Activated T-cell treated with anti-CD3 and anti-CD28 coated beads, Interleukin-2, amount 50 U/mL, for 72 hours (primary cell): Measurements from ENCODE around the gene GPS1. TPM values are rescaled to one million over a fixed set of nuclear protein-coding genes. Genes with fewer than 3 reads are reported as not detected.

Source experiments
- ATAC-seq, 2 donors: fragments of 150-1000 bp; cut with Tn5 transposase; replicated peaks in 1 of 2; 2 replicates each; pipeline ENCODE4 v1.10.0; 2021; ENCODE audit warnings: moderate library complexity in 2 of 2, mild to moderate bottlenecking in 1 of 2
- DNase-seq, 2 donors: peaks; one replicate each; pipeline ENCODE4 v3.0.0; 2021 to 2022; ENCODE audit warnings: mixed read lengths in 1 of 2
- H3K27ac Mint-ChIP-seq: one replicate; pipeline ENCODE4 v1.8.0; 2022; ENCODE audit warnings: mild to moderate bottlenecking, moderate library complexity, mixed read lengths
- H3K27me3 Mint-ChIP-seq: one replicate; pipeline ENCODE4 v1.8.0; 2022; ENCODE audit warnings: low read depth, mixed read lengths
- H3K36me3 Mint-ChIP-seq, 2 donors: one replicate each; pipeline ENCODE4 v1.8.0; 2022; ENCODE audit warnings: mixed read lengths in 2 of 2, mild to moderate bottlenecking in 1 of 2; ENCODE audit not compliant: insufficient read depth in 2 of 2
- H3K4me1 Mint-ChIP-seq: one replicate; pipeline ENCODE4 v1.8.0; 2022; ENCODE audit warnings: low read depth, mixed read lengths
- H3K4me3 Mint-ChIP-seq, 2 donors: one replicate each; pipeline ENCODE4 v1.8.0; 2022; ENCODE audit warnings: mild to moderate bottlenecking in 2 of 2, mixed read lengths in 2 of 2, moderate library complexity in 2 of 2
- H3K9me3 Mint-ChIP-seq, 2 donors: one replicate each; pipeline ENCODE4 v1.8.0; 2022; ENCODE audit warnings: mixed read lengths in 2 of 2
- total RNA-seq, 2 donors: library from RNA; stranded (reverse); gene quantifications; one replicate each; pipeline ENCODE4 v1.2.3, GENCODE V29; 2022

The GPS1 gene
- total RNA-seq, 2 donors from 2014 or later, result 55.1 to 73.5 TPM

DNA sequence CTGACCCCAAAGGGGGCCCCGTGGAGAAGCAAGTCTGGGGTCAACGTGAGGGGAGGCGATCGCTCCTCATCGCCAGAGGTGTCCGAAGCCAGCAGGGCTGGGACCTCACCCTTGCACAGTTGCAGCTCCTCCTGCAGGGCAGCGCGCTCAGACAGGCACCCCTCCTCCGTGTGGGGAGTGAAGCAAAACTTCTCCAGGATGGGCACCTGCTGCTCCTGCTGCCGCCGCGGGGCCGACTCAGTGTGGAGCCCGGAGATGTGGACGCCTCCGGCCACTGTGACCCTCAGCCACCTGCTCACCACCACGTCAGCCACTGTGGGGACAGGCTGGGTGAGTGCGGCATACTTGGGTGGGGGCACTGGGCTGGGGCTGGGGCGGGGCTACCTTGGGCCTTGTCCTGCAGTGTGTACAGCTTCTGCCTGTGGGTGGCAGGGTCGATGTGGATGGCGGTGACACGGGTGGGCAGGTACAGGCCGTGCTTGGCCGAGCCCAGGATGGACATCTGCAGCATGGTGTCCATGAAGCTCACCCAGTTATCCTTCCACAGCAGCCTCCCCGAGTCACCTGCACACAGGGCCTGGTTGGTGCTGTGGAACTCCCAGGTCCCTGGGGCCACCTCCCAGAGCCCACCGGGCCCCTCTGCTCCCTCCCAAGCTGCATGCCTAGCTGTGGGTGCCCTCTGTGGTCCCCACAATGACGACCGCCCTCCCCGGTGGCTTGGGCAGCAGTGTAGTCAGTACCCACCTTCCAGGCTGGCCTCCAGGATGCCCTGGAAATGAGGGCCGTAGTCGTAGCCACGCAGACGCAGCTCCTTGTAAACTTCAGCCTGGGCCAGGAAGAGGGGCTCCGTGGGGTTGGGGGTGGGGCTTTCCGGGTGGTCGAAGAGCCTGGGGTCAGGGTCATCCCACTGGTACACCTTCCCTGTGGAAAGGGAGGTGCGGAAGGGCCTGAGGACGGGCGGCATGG is 35.5 kb downstream of the GPS1 start:
- H3K4me1 Mint-ChIP-seq, result no peaks in the 10 kb centered on the region
- no peaks in the 10 kb centered on the region for H3K9me3 Mint-ChIP-seq
- H3K27ac Mint-ChIP-seq, result no peak overlapping the region
- H3K36me3 Mint-ChIP-seq, result peaks cover 2 to 3% of the 10 kb centered on the region in 2 donors
- H3K27me3 Mint-ChIP-seq, result no peaks in the 10 kb centered on the region
- no peak for DNase-seq
- no peak overlapping the region for H3K4me3 Mint-ChIP-seq
- no peak for ATAC-seq

DNA sequence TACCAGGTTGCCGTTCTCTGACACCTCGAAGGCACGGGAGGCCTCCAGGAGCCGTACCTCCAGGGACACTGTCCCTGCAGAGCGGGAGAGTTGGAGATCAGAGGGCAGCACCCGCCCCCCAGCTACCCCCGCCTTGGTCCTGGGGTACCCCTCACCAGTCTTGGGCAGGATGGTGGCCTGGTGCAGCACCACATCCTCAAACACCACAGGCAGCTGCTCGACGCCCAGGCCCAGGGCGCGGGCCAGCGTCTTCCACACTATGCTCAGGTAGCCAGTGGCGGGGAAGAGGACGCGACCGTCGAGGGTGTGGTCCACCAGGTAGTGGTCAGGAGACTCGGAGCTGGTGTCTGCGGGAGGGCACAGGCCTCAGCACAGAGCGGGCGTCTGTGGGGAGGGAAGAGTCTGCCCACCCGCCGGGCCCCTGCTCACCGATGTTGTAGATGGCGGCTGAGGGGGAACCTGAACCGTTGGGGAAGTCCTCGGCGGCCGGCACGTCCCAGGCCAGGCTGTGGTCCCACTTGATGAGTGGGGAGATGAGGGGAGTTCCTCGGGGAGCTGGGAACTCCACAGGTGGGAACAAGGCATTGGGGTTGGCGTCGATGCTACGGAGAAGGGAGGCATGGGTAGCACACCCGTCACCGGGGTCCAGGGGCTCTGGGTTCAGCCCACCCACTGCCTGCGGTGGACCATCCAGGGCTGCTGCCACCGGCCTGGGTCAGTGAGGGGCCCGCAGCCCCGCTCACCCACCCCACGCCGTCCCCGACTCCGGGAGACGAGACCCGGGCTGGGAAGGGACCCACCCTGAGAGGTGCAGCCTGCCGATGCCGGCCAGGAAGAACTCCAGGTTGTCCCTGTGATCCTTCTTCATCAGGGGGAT is 36.5 kb downstream of the GPS1 start:
- no peak overlapping the region for H3K27ac Mint-ChIP-seq
- H3K4me3 Mint-ChIP-seq, result no peak overlapping the region
- no peaks in the 10 kb centered on the region for H3K27me3 Mint-ChIP-seq
- no peak for ATAC-seq
- H3K36me3 Mint-ChIP-seq, result peaks cover 1 to 2% of the 10 kb centered on the region in 2 donors
- no peaks in the 10 kb centered on the region for H3K9me3 Mint-ChIP-seq
- H3K4me1 Mint-ChIP-seq, result no peaks in the 10 kb centered on the region
- DNase-seq, result no peak

DNA sequence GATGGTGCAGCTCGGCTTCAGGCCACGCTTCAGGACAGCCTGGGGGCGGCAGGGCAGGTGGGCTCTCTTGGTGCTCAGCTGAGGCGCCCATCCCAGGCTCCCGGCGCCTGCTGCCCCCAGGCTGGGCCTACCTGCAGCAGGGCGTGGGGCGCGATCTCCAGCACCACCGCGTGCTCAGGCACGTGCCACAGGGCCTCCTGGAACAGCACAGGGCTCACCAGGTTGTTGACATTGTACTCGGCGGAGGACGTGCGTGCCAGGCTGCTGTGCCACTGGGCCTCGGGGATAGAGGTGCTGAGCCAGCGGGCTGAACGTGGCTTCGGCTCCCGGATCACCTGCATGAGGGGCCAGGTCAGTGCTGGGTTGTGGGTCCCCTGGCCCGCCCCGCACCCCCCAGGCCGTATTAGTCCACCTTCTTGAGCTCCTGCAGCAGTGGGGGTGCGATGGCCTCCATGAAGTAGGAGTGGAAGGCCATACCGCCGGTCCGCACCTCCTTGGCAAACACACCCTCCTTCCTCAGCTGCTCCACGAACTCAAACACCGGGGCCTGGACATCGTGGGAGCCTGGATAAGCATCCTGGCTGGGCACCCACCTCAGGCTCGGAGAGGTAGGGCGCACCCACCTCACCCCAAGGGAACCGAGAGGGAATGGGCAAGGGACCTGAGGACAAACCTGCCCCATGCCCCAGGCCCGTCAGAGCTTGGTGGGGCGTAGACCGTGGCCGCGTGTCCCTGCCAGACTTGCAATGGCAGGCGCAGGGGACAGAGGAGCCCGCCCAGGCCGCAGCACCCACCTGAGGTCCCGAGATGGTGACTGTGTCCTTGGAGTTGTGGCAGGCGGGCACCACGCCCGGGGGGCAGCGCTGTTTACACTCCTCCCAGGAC is 37.4 kb downstream of the GPS1 start:
- ATAC-seq (no peak), DNase-seq (no peak)
- no peaks in the 10 kb centered on the region for H3K27me3 Mint-ChIP-seq
- H3K9me3 Mint-ChIP-seq, result no peaks in the 10 kb centered on the region
- peaks cover 1 to 2% of the 10 kb centered on the region in 2 donors for H3K36me3 Mint-ChIP-seq
- H3K27ac Mint-ChIP-seq, result no peak overlapping the region
- H3K4me1 Mint-ChIP-seq, result no peaks in the 10 kb centered on the region
- no peak overlapping the region for H3K4me3 Mint-ChIP-seq

DNA sequence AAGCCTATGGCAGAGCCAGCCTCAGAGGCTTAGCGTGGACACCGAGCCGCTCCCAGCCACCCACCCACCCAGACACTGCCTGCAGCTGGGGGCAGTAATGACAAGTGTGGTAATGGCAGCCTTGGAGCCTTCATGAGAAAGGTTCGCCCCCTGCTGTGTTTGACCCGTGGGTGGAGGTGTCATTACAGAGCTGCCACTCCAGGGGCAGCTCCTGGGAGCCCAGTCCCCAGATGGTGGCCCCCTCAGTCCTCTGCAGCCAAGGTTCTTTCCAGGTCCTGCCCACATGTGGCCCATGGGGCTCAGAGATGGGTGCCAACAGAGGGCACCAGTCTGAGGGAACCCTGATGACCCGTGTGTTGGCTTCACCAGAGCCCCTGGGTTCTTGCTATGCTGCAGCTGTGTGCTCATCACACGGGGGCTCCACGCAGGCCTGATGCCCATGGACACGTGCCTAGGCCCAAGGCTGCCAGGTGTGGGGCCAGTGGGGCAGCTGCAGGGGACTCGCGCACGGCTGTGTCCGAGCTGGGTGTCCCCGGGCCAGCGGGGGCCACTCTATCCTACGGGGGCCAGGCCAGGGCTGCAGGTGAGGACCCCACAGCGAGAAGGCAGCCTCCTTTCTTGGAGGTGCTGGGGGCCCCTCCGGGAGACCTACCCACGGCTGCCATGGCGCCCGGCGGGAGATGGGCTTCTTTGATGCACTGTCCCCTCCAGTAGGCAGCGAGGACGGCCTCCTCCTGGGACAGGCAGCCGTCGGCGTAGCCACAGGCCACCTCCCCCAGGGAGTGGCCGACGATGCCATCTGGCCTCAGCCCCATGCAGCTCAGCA is 38.2 kb downstream of the GPS1 start:
- H3K27ac Mint-ChIP-seq, result no peak overlapping the region
- no peak for ATAC-seq
- H3K4me3 Mint-ChIP-seq, result no peak overlapping the region
- H3K4me1 Mint-ChIP-seq, result no peaks in the 10 kb centered on the region
- no peaks in the 10 kb centered on the region for H3K9me3 Mint-ChIP-seq
- H3K27me3 Mint-ChIP-seq, result no peaks in the 10 kb centered on the region
- H3K36me3 Mint-ChIP-seq, result peaks cover 1 to 2% of the 10 kb centered on the region in 2 donors
- DNase-seq, result no peak

DNA sequence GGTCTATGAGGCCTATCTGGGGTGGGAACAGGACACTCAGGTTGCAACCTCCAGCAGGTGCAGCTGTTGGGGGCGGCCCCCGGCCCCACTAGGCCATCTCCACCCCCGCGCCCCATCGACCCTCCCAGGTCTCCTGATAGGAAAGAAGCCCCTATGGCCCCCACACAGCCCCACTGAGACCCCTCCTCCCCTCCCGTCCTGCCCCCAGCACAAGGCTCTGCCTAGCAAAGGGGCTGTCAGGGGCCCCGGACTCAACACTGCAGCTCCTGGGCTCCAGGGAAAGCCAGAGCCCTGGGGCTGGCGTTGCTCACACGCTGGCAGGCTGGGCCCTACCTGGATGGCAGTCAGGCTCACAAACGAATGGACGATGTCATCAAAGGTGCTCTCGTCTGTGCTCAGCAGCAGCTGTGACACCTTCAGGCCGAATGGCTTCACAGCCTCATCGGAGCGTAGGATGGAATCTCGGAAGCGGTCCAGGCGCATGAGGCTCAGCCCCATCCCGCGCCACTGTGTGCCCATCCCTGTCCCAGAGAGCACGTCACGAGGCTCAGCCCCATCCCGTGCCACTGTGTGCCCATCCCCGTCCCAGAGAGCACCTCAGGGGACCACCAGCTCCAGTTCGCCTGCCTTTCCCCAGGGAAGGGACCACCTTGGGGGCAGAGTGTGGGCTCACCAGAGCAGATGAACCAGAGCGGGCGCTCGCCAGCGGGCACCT is 39.0 kb downstream of the GPS1 start:
- Mint-ChIP-seq H3K36me3 (peaks cover 1 to 2% of the 10 kb centered on the region in 2 donors), H3K9me3 (no peaks in the 10 kb centered on the region), H3K27me3 (no peaks in the 10 kb centered on the region), H3K27ac (no peak overlapping the region), H3K4me3 (no peak overlapping the region), H3K4me1 (peaks cover 2% of the 10 kb centered on the region)
- no peak for ATAC-seq
- DNase-seq, result no peak

DNA sequence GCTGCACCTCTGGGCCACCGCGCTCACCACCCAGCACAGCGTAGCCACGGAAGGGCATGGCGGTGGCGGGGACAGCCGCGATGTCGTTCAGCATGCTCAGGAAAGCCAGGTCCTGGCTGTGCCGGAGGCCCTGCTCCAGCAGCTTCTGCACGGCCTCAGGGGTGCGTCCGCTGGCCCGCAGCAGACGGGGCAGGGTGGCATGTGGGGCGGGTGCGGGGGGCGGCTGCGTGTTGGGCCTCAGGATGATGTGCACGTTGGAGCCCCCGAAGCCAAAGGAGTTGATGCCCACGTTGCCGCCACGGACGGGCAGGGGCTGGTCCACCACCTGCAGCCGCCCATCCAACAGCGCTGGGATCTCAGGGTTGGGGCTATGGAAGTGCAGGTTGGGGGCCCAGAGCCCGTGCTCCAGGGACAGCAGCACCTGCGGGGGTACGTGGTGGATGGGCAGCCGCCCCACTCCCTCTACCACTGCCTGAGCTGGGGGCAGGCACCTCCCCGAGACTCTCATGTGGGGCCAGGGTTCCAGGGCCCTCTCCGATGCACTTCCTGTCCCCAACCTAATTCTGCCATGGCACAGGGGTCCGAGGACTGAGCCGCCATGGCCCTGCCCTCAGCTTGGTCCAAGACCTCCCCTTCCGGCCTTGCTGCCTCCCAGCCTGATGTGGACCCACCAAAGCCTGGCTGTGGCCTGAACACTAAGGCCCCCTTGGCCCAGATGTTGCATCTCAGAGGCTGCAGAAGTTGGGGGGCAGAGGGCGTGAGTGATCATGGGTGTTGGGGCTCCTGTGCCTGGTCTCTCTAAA is 39.8 kb downstream of the GPS1 start:
- ATAC-seq (no peak), DNase-seq (no peak)
- Mint-ChIP-seq H3K9me3 (no peaks in the 10 kb centered on the region), H3K27me3 (no peaks in the 10 kb centered on the region), H3K4me3 (no peak overlapping the region), H3K36me3 (peaks cover 1 to 2% of the 10 kb centered on the region in 2 donors), H3K4me1 (peaks cover 9% of the 10 kb centered on the region), H3K27ac (no peak overlapping the region)

DNA sequence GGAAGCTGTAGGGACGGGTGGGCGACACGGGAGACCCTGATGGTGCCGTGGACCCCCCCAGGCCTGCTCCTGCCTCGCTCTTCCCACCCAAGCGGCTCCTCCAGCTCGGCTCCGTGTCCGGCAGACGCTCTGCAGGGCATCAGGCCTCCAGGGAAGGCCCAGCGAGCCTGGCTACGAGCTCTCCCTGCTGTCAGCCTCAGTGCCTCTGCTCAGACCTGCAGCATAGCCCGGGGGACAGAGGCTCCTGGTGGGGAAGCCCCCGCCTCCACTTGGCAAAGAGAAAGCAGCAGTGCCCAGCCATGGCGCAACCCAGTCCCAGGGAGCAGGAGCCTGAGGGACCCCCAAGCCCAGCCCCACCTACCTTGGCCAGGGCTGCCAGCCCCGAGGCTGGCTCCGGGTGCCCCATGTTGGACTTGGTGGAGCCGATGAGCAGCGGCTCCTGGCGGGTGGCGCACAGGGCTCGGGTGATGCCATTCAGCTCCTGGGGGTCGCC is 40.4 kb downstream of the GPS1 start:
- ATAC-seq (no peak), DNase-seq (no peak)
- Mint-ChIP-seq H3K4me3 (no peak overlapping the region), H3K27me3 (no peaks in the 10 kb centered on the region), H3K36me3 (peaks cover 1 to 2% of the 10 kb centered on the region in 2 donors), H3K9me3 (no peaks in the 10 kb centered on the region), H3K27ac (no peak overlapping the region), H3K4me1 (peaks cover 14% of the 10 kb centered on the region)

DNA sequence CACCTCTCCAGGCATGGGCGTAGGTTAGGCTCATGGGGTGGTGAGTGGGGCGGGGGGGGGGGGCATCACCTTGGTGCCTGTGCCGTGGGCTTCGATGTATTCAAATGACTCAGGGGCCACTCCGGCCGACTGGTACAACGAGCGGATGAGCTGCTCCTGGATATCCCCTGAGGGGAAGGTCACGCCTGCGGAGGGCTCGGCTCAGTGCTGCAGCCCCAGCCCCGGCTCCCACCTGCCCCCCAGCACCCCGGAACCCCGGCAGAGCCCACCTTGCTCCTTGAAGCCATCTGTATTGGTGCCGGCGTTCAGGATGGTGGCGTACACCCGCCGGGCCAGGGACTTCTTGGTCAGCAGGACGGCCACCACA is 40.9 kb downstream of the GPS1 start:
- H3K36me3 Mint-ChIP-seq, result peaks cover 1 to 2% of the 10 kb centered on the region in 2 donors
- no peak for DNase-seq
- H3K27me3 Mint-ChIP-seq, result no peaks in the 10 kb centered on the region

DNA sequence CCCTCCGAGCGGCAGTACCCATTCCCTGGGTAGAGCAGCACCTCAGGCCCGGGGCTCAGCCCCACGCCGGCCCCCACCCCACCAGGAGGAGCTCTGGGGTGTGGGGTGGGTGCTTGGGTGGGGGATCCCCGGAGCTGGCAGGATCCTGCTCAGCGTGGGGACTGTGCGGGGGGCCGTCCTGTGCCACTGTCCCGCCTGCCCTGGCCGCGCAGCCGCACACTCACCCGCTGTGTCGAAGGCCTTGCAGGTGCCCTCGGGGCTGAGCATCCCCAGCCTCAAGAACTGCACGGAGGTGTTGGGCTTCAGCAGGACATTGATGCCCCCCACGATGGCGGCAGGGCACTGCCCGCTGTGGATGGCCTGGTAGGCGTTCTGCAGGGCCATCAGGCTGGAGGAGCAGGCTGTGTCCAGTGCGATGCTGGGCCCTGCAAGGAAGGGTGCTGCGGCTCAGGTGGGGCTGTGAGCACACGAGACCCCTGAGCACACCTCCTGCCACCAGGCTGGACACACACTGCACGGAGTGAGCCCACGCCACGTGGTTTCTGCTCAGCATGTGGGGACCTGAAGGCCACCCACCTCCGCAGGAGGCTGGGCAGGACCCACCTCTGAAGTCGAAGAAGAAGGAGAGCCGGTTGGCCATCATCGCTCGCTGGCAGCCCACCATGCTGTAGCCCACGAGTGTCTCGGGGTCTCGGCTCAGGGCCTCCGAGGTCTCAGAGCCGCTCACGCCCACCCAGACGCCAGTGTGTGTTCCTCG is 41.5 kb downstream of the GPS1 start:
- no peak overlapping the region for H3K27ac Mint-ChIP-seq
- ATAC-seq, result no peak
- peaks cover 14% of the 10 kb centered on the region for H3K4me1 Mint-ChIP-seq
- no peaks in the 10 kb centered on the region for H3K9me3 Mint-ChIP-seq
- H3K4me3 Mint-ChIP-seq, result no peak overlapping the region
- H3K36me3 Mint-ChIP-seq, result peaks cover 0 to 1% of the 10 kb centered on the region in 2 donors
- H3K27me3 Mint-ChIP-seq, result no peaks in the 10 kb centered on the region
- no peak for DNase-seq

More for the DNA sequence above, 40.9 kb downstream of the GPS1 start:
- ATAC-seq, result no peak
- H3K4me3 Mint-ChIP-seq, result no peak overlapping the region
- peaks cover 14% of the 10 kb centered on the region for H3K4me1 Mint-ChIP-seq
- H3K9me3 Mint-ChIP-seq, result no peaks in the 10 kb centered on the region
- H3K27ac Mint-ChIP-seq, result no peak overlapping the region

DNA sequence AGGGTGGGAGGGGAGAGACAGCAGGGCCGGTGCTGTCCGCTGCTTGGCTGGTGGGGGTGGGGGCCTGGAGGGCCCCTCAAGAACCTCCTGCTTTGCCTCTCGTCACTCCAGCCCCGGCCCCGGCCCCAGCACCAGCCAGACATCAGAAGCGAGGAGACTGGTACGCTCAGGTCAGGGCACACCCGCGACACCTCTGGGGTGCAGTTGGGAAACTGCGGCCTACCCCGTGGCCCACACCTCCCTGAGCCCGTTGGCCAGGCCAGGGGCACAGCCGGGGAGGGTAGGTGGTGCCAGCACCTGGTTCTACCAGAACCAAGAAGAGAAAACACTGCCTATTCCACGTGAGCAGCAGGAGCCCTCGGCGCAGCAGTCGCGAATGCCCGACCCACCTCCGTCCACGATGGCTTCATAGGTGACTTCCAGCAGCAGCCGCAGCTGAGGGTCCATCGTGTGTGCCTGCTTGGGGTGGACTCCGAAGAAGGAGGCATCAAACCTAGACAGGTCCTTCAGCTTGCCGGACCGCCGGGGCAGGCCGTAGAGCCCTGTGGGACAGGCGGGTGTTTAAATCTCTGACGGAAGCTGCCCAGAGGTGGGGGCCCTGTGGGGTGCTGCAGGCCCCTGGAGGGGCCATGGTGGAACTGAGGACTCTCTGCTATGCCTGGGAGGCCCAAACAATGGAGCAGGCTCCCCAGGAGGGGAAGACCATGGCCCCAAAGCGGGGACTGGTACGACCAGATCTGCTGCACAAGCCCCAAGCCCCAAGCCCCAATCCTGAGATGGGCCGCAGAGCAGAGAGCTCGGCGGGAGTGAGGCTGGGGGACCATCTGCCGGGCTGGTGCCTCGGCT is 43.5 kb downstream of the GPS1 start:
- Mint-ChIP-seq H3K4me1 (peaks cover 22% of the 10 kb centered on the region), H3K36me3 (peaks cover 0 to 1% of the 10 kb centered on the region in 2 donors), H3K9me3 (no peaks in the 10 kb centered on the region), H3K27ac (no peak overlapping the region), H3K4me3 (peak overlapping the region; percentile 73 to 75), H3K27me3 (no peaks in the 10 kb centered on the region)
- ATAC-seq (no peak), DNase-seq (no peak)
